HS-5 (cell line): Measurements from ENCODE around the gene AFAP1L2.
"Not testable (repeated sequence)": the region's sequence is repeated elsewhere in the genome, so short reads cannot be mapped to it uniquely, and the experiment has no call there.

Experiments
- DNase-seq: peaks from one replicate; pipeline ENCODE4 v3.0.0-alpha.2; 2012; ENCODE audit warnings: low read depth

AFAP1L2 gene

DNA sequence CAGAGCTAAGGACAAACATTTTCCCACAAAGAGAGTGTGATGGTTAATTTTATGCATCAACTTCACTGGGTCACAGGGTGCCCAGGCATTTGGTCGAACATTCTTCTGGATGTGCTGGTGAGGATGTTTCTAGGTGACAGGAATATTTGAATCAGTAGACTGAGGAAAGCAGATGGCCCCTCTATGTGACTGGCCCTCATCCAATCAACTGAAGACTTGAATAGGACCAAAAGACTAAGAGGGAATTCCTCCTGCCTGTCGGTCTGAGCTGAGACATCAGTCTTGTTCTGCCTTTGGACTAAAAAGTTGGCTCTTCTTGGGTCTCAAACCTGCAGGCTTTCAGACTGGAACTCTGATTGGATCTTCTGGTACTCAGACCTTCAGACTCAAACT lies 44.4 kb downstream of the AFAP1L2 start:
- no peak for DNase-seq

DNA sequence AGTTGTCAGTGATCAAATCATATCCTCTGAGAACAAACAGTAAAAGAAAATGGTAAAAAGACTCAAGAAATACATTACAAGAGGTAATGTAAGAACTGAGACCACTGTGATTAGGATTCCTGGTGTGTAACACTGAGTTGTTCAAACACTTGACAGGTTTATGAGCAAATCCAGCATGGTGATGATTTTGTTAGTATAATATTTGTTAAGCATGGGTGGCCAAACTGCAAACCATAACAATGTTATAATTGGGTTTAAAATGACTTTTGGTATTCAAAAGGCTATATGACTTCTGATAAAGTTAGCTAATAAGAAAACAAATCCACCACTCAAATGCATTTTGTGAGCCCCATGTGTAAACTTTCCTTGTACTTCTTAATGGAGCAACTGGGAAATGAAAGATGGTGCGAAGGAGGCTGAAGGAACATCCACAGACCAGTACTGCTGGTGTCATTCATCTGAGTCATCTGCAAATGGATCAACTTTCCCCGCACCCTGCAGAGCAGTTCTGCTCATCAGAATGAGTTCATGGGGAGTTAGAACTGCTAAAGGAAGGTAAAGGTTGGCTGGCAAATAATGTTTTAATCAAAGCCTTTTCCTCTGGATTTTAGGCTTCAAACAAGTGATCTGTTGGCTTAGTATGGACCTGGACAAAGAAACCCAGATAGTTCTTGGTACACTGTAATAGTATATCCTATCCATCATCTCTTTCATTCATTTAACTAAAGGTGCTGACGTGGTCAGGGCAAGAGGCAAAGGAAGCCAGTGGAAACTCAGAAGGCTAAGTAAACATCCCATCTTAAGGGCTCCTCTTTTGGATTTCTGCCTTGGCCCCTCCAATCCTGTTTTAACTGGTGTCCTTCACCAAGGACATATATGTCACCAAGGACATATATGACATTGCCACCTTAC lies 45.0 kb downstream of the AFAP1L2 start:
- DNase-seq = no peak

DNA sequence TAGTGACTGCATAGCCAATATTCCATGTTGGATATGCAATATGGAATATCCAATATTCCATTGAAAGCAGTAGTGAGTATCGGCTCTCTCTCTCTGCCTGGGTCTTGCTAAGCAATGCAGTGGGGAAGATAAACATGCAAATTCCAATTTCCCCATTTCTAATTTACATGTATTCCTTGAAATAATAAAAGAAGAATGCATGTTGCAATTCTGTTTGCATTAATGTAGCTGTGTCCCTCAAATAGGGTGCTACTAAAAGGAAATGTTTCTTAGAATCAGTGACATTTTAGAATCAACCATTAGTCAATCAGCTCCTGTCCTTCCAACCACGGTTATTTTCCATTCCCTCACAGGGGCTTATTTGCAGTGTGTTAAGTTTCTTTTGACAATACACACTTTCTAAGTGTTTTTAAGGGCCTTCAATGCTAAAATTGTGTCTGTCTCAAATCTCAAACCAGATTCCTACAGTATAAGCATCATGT lies 46.7 kb downstream of the AFAP1L2 start:
- DNase-seq = no peak

- peak; percentile 1 for DNase-seq
Observed at GRCh38 chr10:114356751-114357514, 47.4 kb downstream of the AFAP1L2 start.

GRCh38 chr10:114356126-114356525 lies 48.2 kb downstream of the AFAP1L2 start:
- DNase-seq = no peak

- no peak for DNase-seq
Observed at GRCh38 chr10:114353383-114353782, 50.9 kb downstream of the AFAP1L2 start.

DNA sequence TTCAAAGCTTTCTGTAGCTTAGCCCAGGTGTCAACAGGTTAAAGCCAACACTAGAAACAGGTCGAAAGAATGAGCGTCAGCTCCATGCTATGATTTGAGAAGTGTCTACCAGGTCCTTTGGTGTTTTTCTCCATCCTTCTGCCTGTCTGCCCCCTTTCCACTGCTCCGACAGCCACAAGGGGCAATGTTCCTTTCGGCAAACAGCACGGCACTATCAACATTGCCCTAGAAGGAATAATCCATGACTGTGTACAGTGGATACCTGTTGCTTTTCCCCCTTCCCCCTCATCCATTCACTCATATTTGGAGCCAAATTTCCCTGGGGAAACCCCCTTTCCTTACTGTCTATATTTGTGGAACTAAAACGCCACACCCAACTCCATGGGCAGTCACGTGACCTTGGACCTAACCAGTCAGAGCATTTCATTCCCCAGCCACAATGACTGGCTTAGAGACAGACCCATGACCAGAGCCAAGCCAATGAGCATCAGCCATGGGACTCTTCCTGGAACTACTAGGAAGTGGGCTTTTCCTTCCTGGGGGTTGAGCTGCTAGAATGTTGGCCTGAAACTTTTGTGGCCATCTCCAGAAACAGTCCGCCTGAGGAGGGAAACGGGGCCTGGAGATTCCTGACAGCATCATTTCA lies 51.5 kb downstream of the AFAP1L2 start:
- DNase-seq = no peak

DNA sequence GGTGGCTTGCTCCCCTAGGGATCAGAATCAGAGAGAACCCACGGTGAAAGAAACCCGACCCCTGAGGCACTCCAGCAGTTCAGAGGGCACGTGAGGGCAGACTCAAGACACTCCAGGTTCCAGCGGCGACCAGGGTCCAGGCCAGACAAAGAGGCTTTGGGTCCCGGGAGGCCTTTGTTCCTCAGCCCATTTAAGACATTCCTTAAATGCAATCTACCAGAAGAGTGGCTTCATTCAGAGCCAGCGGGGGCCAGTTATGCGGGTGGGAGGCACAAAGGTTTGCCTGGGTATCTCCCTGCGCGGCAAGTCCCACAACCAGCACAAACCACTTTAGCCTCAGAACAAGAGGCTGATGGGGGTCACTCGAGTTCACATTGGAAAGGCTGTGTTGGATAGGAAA lies 53.6 kb downstream of the AFAP1L2 start:
- DNase-seq = no peak

- no peak for DNase-seq
Observed at GRCh38 chr10:114349522-114350215, 54.6 kb downstream of the AFAP1L2 start.

DNA sequence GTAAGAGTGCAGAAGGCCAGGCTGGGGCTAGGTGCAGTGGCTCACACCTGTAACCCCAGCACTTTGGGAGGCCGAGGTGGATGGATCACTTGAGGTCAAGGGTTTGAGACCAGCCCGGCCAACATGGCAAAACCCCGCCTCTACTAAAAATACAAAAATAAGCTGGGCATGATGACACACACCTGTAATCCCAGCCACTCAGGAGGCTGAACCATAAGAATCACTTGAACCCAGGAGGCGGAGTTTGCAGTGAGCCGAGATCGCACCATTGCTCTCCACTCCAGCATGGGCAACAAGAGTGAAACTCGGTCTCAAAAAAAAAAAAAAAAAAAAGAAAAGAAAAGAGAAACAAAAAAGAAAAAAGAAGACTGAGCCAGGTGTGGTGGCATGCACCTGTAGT lies 55.2 kb downstream of the AFAP1L2 start:
- DNase-seq = not testable (repeated sequence)

DNA sequence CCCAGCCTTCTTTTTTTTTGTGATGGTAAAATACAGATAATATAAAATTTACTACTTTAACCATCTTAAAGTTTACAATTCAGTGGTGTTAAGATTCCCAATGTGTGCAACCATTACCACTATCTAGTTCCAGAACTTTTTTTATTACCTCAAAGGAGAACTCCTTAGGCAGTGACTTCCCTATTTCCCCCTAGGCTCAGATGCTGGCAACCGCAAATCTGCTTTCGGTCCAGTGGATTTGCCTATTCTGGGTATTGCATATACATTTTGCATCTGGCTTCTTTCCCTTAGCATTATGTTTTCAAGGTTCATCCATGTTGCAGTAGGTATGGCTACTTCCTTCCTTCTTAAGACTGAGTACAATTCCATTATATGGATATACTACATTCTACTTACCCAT lies 56.5 kb downstream of the AFAP1L2 start:
- no peak for DNase-seq

GRCh38 chr10:114347241-114347640 lies 57.1 kb downstream of the AFAP1L2 start:
- DNase-seq = no peak

- no peak for DNase-seq
Observed at GRCh38 chr10:114346176-114347031, 57.9 kb downstream of the AFAP1L2 start.

- no peak for DNase-seq
Observed at GRCh38 chr10:114345701-114346100, 58.6 kb downstream of the AFAP1L2 start.

- no peak for DNase-seq
Observed at GRCh38 chr10:114343623-114344505, 60.4 kb downstream of the AFAP1L2 start.

- DNase-seq = no peak
Observed at GRCh38 chr10:114342976-114343375, 61.3 kb downstream of the AFAP1L2 start.

DNA sequence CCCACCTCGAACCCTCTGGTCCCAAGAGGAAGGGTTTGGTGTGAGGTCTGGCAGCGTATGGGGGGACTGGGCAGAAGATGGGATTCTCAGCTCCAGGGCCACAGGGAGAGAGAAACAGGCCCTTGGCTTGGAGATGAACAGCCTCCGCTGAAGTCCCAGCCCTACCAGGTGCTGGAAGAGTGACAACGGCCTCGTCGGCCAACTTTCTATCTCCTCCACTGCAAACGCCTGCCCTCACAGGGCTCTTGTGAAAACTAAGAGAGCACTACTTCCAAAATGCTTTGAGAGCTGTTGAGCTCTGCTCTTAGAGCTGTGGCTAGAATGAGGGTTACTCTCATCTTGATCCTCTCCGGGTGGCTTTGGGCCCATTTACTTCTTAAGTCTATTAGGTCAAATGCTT lies 63.5 kb downstream of the AFAP1L2 start:
- DNase-seq = no peak

DNA sequence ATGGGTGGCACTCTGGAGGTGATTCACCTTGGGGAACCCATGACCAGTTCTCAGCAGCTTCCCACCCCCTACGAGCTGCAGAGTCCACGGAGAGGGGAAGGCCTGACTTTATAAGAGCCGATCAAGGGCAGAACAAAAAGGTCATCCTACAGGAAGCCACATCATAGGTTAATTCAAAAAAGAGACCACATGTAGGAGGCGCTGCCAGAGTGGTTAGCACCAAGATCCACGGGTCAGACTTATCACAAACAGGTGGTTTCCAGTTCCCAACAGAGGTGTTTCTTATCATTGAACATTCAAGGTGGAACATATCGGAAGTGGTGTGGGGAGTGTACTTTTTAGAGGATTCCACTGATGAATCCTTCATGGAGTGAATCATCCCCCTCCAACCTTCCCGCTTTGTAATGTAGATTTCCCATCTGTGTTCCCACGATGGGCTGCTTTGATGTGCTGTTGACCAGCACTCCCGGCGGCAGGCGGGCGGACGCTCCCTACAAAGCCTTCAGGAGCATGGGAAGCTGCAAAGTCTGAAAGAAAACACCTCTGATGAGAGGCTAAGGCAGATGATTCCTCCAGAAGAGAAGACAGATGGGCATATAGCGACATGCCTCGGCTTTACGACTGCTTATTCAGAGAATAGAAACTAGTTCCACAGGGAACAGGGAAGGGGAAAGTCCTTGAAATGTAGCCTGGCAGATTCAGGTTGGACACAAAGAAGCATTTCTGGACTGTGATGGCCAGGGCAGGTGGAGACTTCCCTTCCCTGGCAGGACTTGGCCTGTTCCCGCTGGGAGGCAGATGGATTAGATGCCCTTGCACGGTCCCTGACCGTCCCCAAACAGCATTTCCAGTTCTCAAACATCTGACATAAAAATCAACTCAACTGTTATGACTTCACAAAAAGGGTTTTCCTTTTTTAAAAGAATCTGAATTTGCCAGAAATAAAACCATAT lies 66.5 kb downstream of the AFAP1L2 start:
- no peak for DNase-seq
